Ascending aorta (tissue), 2 donors: ENCODE data around the gene SLC13A4. TPM values are rescaled to one million over a fixed set of nuclear protein-coding genes. Genes with fewer than 3 reads are reported as not detected.

Experiments used
- DNase-seq, 2 donors: peaks; one replicate each; pipeline ENCODE4 v3.0.0-alpha.2; 2019; ENCODE audit warnings: low spot score in 2 of 2
- H3K27ac ChIP-seq, 2 donors: fragments of 200-600 bp; sonication (generic); one replicate each; pipeline ENCODE4 v1.5.1; 2016 to 2017; ENCODE audit warnings: mild to moderate bottlenecking in 1 of 2
- H3K27me3 ChIP-seq: fragments of 200-600 bp; sonication (generic); one replicate; pipeline ENCODE4 v1.5.1; 2017
- H3K36me3 ChIP-seq, 2 donors: fragments of 200-600 bp; sonication (generic); one replicate each; pipeline ENCODE4 v1.5.1; 2016
- H3K4me1 ChIP-seq, 2 donors: fragments of 200-600 bp; sonication (generic); one replicate each; pipeline ENCODE4 v1.5.1; 2016 to 2017; ENCODE audit warnings: mild to moderate bottlenecking in 1 of 2
- H3K4me3 ChIP-seq, 2 donors: fragments of 200-600 bp; sonication (generic); one replicate each; pipeline ENCODE4 v1.5.1; 2016 to 2017; ENCODE audit warnings: mild to moderate bottlenecking in 1 of 2
- H3K9me3 ChIP-seq, 2 donors: fragments of 200-600 bp; sonication (generic); one replicate each; pipeline ENCODE4 v1.5.1; 2016
- intact Hi-C: fragments of 100-400 bp; cut with DNase I; formaldehyde crosslinking; loops from one replicate; pipeline ENCODE4 v1.15.1; 2023
- total RNA-seq: library from RNA; depleted of rRNA; stranded (reverse); fragments of >200 nt; gene quantifications from one replicate; pipeline ENCODE4 v1.1.0, GENCODE V29; 2016
- TF ChIP-seq, protein P1 (sequence below), 3 experiments: fragments of 200-600 bp in 2 of 3; fragments of 450-650 bp in 1 of 3; sonication (generic) in 2 of 3; IDR thresholded peaks; one replicate each; pipeline ENCODE4 v1.5.1; 2016 to 2019; ENCODE audit warnings: antibody characterized with exemption in 3 of 3, mild to moderate bottlenecking in 1 of 3, moderate library complexity in 1 of 3

The SLC13A4 gene
- total RNA-seq, 1 donor from 2014 or later: 0.21 TPM

- DNase-seq: no peak
- TF ChIP-seq, protein P1, sequence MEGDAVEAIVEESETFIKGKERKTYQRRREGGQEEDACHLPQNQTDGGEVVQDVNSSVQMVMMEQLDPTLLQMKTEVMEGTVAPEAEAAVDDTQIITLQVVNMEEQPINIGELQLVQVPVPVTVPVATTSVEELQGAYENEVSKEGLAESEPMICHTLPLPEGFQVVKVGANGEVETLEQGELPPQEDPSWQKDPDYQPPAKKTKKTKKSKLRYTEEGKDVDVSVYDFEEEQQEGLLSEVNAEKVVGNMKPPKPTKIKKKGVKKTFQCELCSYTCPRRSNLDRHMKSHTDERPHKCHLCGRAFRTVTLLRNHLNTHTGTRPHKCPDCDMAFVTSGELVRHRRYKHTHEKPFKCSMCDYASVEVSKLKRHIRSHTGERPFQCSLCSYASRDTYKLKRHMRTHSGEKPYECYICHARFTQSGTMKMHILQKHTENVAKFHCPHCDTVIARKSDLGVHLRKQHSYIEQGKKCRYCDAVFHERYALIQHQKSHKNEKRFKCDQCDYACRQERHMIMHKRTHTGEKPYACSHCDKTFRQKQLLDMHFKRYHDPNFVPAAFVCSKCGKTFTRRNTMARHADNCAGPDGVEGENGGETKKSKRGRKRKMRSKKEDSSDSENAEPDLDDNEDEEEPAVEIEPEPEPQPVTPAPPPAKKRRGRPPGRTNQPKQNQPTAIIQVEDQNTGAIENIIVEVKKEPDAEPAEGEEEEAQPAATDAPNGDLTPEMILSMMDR (IDR thresholded peaks at IDR 0.05): no peak
- no peak overlapping the region for H3K4me3 ChIP-seq
- intact Hi-C loops: loop anchor here (2.0 kb wide), 1 partner anchor 63 kb away; no protein-coding TSS in a partner anchor
- no peaks in the 10 kb centered on the region for H3K27me3 ChIP-seq
- H3K9me3 ChIP-seq: no peaks in the 10 kb centered on the region
- peaks cover 7 to 37% of the 10 kb centered on the region in 2 donors for H3K4me1 ChIP-seq
- peaks cover 0 to 6% of the 10 kb centered on the region in 2 donors for H3K36me3 ChIP-seq
- peak overlapping the region; percentile 60 to 62 for H3K27ac ChIP-seq
These were observed 45.8 kb downstream of the SLC13A4 start for GRCh38 chr7:135682191-135682590.

- Histone ChIP-seq H3K27me3 (no peaks in the 10 kb centered on the region), H3K4me3 (no peak overlapping the region), H3K4me1 (peaks cover 7 to 37% of the 10 kb centered on the region in 2 donors), H3K27ac (peak overlapping the region; percentile 60 to 62), H3K36me3 (peaks cover 0 to 6% of the 10 kb centered on the region in 2 donors), H3K9me3 (no peaks in the 10 kb centered on the region)
- intact Hi-C loops: loop anchor here (2.0 kb wide), 1 partner anchor 63 kb away; no protein-coding TSS in a partner anchor
- no peak for DNase-seq
- TF ChIP-seq, protein P1 (IDR thresholded peaks at IDR 0.05): no peak
These were observed 46.2 kb downstream of the SLC13A4 start for GRCh38 chr7:135681762-135682161.

- Histone ChIP-seq H3K27ac (peak overlapping the region; percentile 48 to 56), H3K9me3 (no peaks in the 10 kb centered on the region), H3K4me3 (no peak overlapping the region), H3K27me3 (no peaks in the 10 kb centered on the region), H3K36me3 (peaks cover 0 to 18% of the 10 kb centered on the region in 2 donors), H3K4me1 (peaks cover 2 to 33% of the 10 kb centered on the region in 2 donors)
- TF ChIP-seq, protein P1 (IDR thresholded peaks at IDR 0.05): no peak
- peak; percentile 30 to 85 for DNase-seq
- intact Hi-C loops: loop anchor here (2.0 kb wide), 1 partner anchor 36 kb away; no protein-coding TSS in a partner anchor
These were observed 49.1 kb downstream of the SLC13A4 start for GRCh38 chr7:135678612-135679575.

DNA sequence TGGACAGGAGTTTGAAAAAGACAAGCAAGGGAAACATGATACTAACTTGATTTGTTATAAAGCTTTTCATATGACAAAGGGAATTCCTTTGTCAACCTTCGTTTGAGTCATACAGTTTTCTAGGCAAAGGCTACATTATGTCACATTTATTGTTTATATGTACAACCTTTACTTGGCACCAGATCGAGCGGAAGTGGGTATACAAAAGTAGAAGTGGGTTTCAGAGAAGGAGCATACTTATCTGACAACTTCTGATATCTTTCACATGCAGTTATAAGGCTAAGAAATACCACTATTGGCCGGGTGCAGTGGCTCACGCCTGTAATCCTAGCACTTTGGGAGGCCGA lies 54.7 kb downstream of the SLC13A4 start:
- Histone ChIP-seq H3K27ac (peak overlapping the region; percentile 36 to 52), H3K27me3 (no peaks in the 10 kb centered on the region), H3K4me1 (peaks cover 0 to 31% of the 10 kb centered on the region in 2 donors), H3K9me3 (no peaks in the 10 kb centered on the region), H3K4me3 (no peak overlapping the region), H3K36me3 (peaks cover 0 to 19% of the 10 kb centered on the region in 2 donors)
- TF ChIP-seq, protein P1 (IDR thresholded peaks at IDR 0.05): no peak
- intact Hi-C loops: loop anchor here (2.0 kb wide), 1 partner anchor 123 kb away; no protein-coding TSS in a partner anchor
- no peak for DNase-seq

DNA sequence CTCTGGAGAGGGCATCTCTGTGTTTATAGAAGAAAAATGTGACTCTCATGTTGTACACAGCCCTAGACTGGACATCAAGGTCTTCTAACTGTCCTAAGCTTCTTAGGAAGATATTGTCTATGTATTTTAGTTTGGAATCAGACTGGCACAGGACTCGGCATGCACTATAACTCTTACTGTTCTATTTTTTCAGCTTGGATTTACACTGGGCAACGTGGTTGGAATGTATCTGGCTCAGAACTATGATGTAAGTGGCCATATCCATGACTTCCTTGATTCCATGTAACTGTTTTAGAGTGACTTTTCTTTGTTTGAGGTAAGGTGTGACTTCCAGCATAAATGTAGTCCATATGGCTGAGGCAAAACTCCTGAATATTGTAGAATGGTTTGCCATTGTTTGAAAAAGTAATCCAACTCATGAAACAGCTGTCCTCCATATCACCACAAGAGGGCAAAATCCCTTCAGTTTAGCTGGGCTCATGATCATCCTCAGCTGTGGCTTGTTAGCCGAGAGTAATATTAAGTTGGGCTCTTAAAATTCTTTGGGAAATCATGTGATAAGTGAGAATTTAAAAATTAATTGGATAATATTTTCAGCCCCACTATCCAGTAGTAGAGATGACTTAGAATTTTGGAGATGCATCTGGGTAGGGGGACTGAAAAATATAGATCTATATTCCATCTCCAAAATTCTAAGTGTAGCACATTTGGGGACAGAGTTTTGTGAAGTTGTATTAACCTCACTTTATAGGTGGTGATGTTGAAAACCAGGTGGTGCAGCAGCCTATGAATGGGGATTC lies 55.2 kb downstream of the SLC13A4 start:
- no peaks in the 10 kb centered on the region for H3K27me3 ChIP-seq
- intact Hi-C loops: loop anchor here (2.0 kb wide), 1 partner anchor 124 kb away; no protein-coding TSS in a partner anchor
- DNase-seq: no peak
- TF ChIP-seq, protein P1 (IDR thresholded peaks at IDR 0.05): peak; percentile 66 to 80 (median 71)
- H3K36me3 ChIP-seq: peaks cover 0 to 19% of the 10 kb centered on the region in 2 donors
- H3K4me3 ChIP-seq: no peak overlapping the region
- peaks cover 0 to 26% of the 10 kb centered on the region in 2 donors for H3K4me1 ChIP-seq
- peak overlapping the region; percentile 48 to 52 for H3K27ac ChIP-seq
- no peaks in the 10 kb centered on the region for H3K9me3 ChIP-seq
